ENCODE results near the gene TENM4. TPM values are rescaled to one million over a fixed set of nuclear protein-coding genes. Genes with fewer than 3 reads are reported as not detected.

The TENM4 gene
- total and polyA plus RNA-seq, 2 of the 13 experiments (the other 11 are each of a cell fraction or from before 2014, with no cell fraction given): not detected

DNA sequence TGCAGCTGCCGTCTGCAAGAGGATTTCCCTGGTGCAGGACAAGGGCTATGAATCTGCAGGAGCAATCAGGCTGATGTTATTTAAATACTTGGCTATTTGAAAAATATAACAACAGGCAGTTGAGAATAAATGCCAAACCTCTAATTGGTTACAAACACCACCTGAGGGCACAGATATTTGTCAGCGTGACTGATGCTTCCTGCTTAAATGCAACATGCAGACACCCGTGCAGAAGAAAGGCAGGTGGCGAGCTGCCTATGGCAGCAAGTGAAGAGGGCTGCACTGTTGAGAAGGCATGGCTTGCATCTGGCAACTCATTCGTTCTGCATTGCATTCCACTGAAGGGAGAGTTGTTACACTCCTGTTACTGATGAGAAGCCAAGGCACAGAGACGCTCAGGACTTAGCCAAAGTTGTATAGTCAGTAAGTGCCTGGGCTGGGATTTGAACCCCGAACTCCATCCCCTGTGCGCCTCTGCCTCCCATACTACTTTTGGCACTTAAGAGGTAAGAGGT is 350.6 kb downstream of the TENM4 start (continued):
- TF ChIP-seq, protein P1, sequence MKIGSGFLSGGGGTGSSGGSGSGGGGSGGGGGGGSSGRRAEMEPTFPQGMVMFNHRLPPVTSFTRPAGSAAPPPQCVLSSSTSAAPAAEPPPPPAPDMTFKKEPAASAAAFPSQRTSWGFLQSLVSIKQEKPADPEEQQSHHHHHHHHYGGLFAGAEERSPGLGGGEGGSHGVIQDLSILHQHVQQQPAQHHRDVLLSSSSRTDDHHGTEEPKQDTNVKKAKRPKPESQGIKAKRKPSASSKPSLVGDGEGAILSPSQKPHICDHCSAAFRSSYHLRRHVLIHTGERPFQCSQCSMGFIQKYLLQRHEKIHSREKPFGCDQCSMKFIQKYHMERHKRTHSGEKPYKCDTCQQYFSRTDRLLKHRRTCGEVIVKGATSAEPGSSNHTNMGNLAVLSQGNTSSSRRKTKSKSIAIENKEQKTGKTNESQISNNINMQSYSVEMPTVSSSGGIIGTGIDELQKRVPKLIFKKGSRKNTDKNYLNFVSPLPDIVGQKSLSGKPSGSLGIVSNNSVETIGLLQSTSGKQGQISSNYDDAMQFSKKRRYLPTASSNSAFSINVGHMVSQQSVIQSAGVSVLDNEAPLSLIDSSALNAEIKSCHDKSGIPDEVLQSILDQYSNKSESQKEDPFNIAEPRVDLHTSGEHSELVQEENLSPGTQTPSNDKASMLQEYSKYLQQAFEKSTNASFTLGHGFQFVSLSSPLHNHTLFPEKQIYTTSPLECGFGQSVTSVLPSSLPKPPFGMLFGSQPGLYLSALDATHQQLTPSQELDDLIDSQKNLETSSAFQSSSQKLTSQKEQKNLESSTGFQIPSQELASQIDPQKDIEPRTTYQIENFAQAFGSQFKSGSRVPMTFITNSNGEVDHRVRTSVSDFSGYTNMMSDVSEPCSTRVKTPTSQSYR (CRISPR knock-in tag; IDR thresholded peaks at IDR 0.05; ENCODE audit: borderline replicate concordance): no peak
- TF ChIP-seq ZBTB33 (CRISPR knock-in tag; IDR thresholded peaks at IDR 0.05): no peak
- TF ChIP-seq ZNF160 (CRISPR knock-in tag; IDR thresholded peaks at IDR 0.05): no peak
- TF ChIP-seq NAIF1 (CRISPR knock-in tag; IDR thresholded peaks at IDR 0.05; ENCODE audit: borderline replicate concordance): no peak
- TF ChIP-seq HOXD1 (CRISPR knock-in tag; IDR thresholded peaks at IDR 0.05): no peak
- TF ChIP-seq CC2D1A (CRISPR knock-in tag; IDR thresholded peaks at IDR 0.05): no peak
- TF ChIP-seq FOXK1 (CRISPR knock-in tag; IDR thresholded peaks at IDR 0.05; ENCODE audit: borderline replicate concordance, low read depth): no peak

GRCh38 chr11:79089601-79090000 is 351.2 kb downstream of the TENM4 start:
- Histone ChIP-seq H3K4me1 (ENCODE audit: insufficient read depth, low read length) (peaks cover 27% of the 10 kb centered on the region), H3K79me2 (ENCODE audit: insufficient read depth, low read length) (no peaks in the 10 kb centered on the region), H3K9ac (ENCODE audit: insufficient read depth, low read depth, low read length) (no peak overlapping the region), H2AFZ (ENCODE audit: low read length) (no peak overlapping the region), H3K4me3 (replicated peaks in 1 of 3; ENCODE audit: insufficient read depth in 1 of 3, low read depth in 2 of 3, low read length in 3 of 3) (no peak overlapping the region), H3K4me2 (ENCODE audit: low read depth, low read length) (no peak overlapping the region), H4K20me1 (ENCODE audit: insufficient read depth, low read length) (no peaks in the 10 kb centered on the region), H3K27ac (ENCODE audit: extremely low read length, insufficient read depth, low read length) (no peak overlapping the region), H3K36me3 (replicated peaks in 1 of 2; ENCODE audit: control insufficient read depth in 1 of 2, insufficient read depth in 2 of 2, low read length in 2 of 2) (no peaks in the 10 kb centered on the region), H3K27me3 (ENCODE audit: control insufficient read depth in 1 of 2, insufficient read depth in 2 of 2, low read length in 2 of 2) (no peaks in the 10 kb centered on the region), H3K9me3 (ENCODE audit: low read length) (no peaks in the 10 kb centered on the region)
- ChIA-PET POLR2A (no interaction called here), CTCF (ENCODE audit: low intra/inter-chr PET ratio, low total read pairs) (no interaction called here)
- in situ Hi-C loops (cut with HindIII; ENCODE audit: extremely low pct_ligation_motif_present, low pct_unique_long_range_greater_than_20kb): no loop called here
- ATAC-seq: no peak
- no peak for DNase-seq (ENCODE audit: low spot score)
- no TSS peak for BruUV-seq (replicated peaks)
- 65% methylated on average over 3 of the region's 3 CpGs for WGBS (ENCODE audit: low lambda C conversion rate)
- intact Hi-C loops (cut with micrococcal nuclease; ENCODE audit: unreplicated experiment): no loop called here
- FAIRE-seq: no peak
- no peak for TF ChIP-seq ZMAT5 (CRISPR knock-in tag; IDR thresholded peaks at IDR 0.05; ENCODE audit: borderline replicate concordance, low read depth)
- no peak for TF ChIP-seq PHF20 (CRISPR knock-in tag; IDR thresholded peaks at IDR 0.05)
- no peak for TF ChIP-seq ZNF607 (CRISPR knock-in tag; IDR thresholded peaks at IDR 0.05; ENCODE audit: borderline replicate concordance)
- no peak for TF ChIP-seq ZBTB39 (CRISPR knock-in tag; IDR thresholded peaks at IDR 0.05)
- TF ChIP-seq, protein P2, sequence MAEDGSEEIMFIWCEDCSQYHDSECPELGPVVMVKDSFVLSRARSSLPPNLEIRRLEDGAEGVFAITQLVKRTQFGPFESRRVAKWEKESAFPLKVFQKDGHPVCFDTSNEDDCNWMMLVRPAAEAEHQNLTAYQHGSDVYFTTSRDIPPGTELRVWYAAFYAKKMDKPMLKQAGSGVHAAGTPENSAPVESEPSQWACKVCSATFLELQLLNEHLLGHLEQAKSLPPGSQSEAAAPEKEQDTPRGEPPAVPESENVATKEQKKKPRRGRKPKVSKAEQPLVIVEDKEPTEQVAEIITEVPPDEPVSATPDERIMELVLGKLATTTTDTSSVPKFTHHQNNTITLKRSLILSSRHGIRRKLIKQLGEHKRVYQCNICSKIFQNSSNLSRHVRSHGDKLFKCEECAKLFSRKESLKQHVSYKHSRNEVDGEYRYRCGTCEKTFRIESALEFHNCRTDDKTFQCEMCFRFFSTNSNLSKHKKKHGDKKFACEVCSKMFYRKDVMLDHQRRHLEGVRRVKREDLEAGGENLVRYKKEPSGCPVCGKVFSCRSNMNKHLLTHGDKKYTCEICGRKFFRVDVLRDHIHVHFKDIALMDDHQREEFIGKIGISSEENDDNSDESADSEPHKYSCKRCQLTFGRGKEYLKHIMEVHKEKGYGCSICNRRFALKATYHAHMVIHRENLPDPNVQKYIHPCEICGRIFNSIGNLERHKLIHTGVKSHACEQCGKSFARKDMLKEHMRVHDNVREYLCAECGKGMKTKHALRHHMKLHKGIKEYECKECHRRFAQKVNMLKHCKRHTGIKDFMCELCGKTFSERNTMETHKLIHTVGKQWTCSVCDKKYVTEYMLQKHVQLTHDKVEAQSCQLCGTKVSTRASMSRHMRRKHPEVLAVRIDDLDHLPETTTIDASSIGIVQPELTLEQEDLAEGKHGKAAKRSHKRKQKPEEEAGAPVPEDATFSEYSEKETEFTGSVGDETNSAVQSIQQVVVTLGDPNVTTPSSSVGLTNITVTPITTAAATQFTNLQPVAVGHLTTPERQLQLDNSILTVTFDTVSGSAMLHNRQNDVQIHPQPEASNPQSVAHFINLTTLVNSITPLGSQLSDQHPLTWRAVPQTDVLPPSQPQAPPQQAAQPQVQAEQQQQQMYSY (CRISPR knock-in tag; IDR thresholded peaks at IDR 0.05): no peak

Data from HepG2 (cell line).